ENCODE measurements around the gene TEDDM1. TPM values are rescaled to one million over a fixed set of nuclear protein-coding genes. Genes with fewer than 3 reads are reported as not detected.

Gene TEDDM1
- total RNA-seq, 1 donor from 2014 or later = not detected

GRCh38 chr1:182366596-182366995 is 33.9 kb downstream of the TEDDM1 start:
- DNase-seq = no peak
- no peaks in the 10 kb centered on the region for H3K9me3 ChIP-seq
- no peak overlapping the region for H3K4me3 ChIP-seq
- intact Hi-C loops (cut with DNase I) = no loop called here
- H3K36me3 ChIP-seq = no peaks in the 10 kb centered on the region
- no peak overlapping the region for H3K27ac ChIP-seq
- ATAC-seq = no peak
- H3K27me3 ChIP-seq = no peaks in the 10 kb centered on the region
- no peak for TF ChIP-seq CTCF (IDR thresholded peaks at IDR 0.05)
- no peaks in the 10 kb centered on the region for H3K4me1 ChIP-seq

GRCh38 chr1:182359645-182360044 is 40.8 kb downstream of the TEDDM1 start:
- ATAC-seq (no peak), DNase-seq (no peak)
- Histone ChIP-seq H3K9me3 (no peaks in the 10 kb centered on the region), H3K27me3 (no peaks in the 10 kb centered on the region), H3K4me3 (no peak overlapping the region), H3K36me3 (no peaks in the 10 kb centered on the region), H3K4me1 (no peaks in the 10 kb centered on the region), H3K27ac (no peak overlapping the region)
- intact Hi-C loops (cut with DNase I) = no loop called here
- no peak for TF ChIP-seq CTCF (IDR thresholded peaks at IDR 0.05)

DNA sequence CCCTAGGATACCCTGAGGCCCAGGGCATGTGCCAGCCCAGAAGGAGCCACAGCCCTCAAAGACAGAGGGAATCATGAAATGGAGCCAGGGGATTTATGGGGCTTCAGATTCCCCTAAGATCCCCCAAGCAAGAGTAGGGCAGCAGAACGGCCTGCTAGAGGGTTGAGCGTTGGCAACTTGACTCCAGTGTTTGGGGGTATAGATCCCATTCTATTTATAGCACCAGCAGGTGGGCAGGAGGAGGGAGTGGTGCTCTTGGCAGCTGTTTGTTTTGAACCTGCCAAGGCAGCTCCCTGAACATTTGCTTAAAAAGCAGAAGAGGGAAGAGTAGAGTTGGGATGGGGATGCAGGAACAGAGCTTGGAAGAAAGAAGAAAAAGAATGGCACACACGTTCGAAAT is 42.6 kb downstream of the TEDDM1 start:
- Histone ChIP-seq H3K9me3 (no peaks in the 10 kb centered on the region), H3K4me1 (no peaks in the 10 kb centered on the region), H3K27me3 (no peaks in the 10 kb centered on the region), H3K36me3 (no peaks in the 10 kb centered on the region), H3K4me3 (no peak overlapping the region), H3K27ac (no peak overlapping the region)
- ATAC-seq (no peak), DNase-seq (no peak)
- intact Hi-C loops (cut with DNase I) = no loop called here
- no peak for TF ChIP-seq CTCF (IDR thresholded peaks at IDR 0.05)

DNA sequence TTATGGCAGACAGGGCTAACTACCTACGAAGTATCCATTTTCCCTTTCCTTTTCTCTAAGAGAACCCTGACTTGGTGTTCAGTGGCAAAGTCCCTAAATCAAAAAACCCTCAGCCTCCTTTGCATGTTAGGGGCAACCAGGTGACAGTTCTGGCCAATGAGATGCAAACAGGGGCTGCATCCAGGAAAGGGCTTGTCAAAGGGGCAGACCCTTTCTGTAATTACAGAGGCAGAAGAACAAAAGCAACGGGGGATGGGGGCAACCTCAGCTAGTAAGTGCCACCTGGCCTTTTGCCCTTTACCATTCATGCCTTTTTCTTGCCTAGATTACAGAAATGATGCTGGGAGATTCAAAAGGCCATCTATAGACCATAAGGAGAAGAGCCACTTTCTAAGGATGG is 43.3 kb downstream of the TEDDM1 start:
- Histone ChIP-seq H3K4me3 (no peak overlapping the region), H3K4me1 (no peaks in the 10 kb centered on the region), H3K27ac (no peak overlapping the region), H3K9me3 (no peaks in the 10 kb centered on the region), H3K36me3 (no peaks in the 10 kb centered on the region), H3K27me3 (no peaks in the 10 kb centered on the region)
- DNase-seq (no peak), ATAC-seq (no peak)
- intact Hi-C loops (cut with DNase I) = no loop called here
- TF ChIP-seq CTCF (IDR thresholded peaks at IDR 0.05) = no peak

- no peaks in the 10 kb centered on the region for H3K36me3 ChIP-seq
- TF ChIP-seq CTCF (IDR thresholded peaks at IDR 0.05) = no peak
- H3K4me3 ChIP-seq = no peak overlapping the region
- no peak overlapping the region for H3K27ac ChIP-seq
- DNase-seq (no peak), ATAC-seq (no peak)
- no peaks in the 10 kb centered on the region for H3K27me3 ChIP-seq
- no peaks in the 10 kb centered on the region for H3K9me3 ChIP-seq
- intact Hi-C loops (cut with DNase I) = no loop called here
- peaks cover 4% of the 10 kb centered on the region for H3K4me1 ChIP-seq
Observed at GRCh38 chr1:182355723-182356098, 44.8 kb downstream of the TEDDM1 start.

- ATAC-seq (peak; percentile 41), DNase-seq (no peak)
- TF ChIP-seq CTCF (IDR thresholded peaks at IDR 0.05) = no peak
- Histone ChIP-seq H3K27ac (no peak overlapping the region), H3K4me1 (peaks cover 7% of the 10 kb centered on the region), H3K36me3 (no peaks in the 10 kb centered on the region), H3K4me3 (no peak overlapping the region), H3K9me3 (no peaks in the 10 kb centered on the region), H3K27me3 (no peaks in the 10 kb centered on the region)
- intact Hi-C loops (cut with DNase I) = no loop called here
Observed at GRCh38 chr1:182351790-182352364, 48.6 kb downstream of the TEDDM1 start.

All from upper lobe of right lung (tissue), 1 donor.